IMR-90 (cell line): ENCODE results near the gene F3. TPM values are rescaled to one million over a fixed set of nuclear protein-coding genes. Genes with fewer than 3 reads are reported as not detected.
A peak's percentile ranks its signal among the peaks of the same experiment; 100 is the strongest.

Experiments
- ATAC-seq: fragments of 200-7000 bp; cut with Tn5 transposase; 2 replicates; pipeline ENCODE4 v1.9.1; 2020; ENCODE audit warnings: low read depth, mild to moderate bottlenecking, moderate library complexity
- BruUV-seq: library from RNA; stranded (reverse); fragments of 400-500 nt; replicated peaks from 2 replicates; lab custom pipeline; 2021; lab: Mats Ljungman, UMichigan
- CTCF ChIA-PET: fragments of 300-600 bp; formaldehyde crosslinking; extraction: SDS; loops from one replicate; lab custom pipeline; 2021; ENCODE audit warnings: antibody characterized with exemption; lab: Yijun Ruan, JAX
- POLR2A ChIA-PET: fragments of 300-600 bp; sonication (Branson Sonifier 250); formaldehyde crosslinking; loops from one replicate; lab custom pipeline; 2022; ENCODE audit warnings: antibody characterized with exemption; ENCODE audit not compliant: unreplicated experiment; lab: Charles Lee
- DNase-seq: peaks from one replicate; pipeline ENCODE4 v3.0.0; 2013
- H2AFZ ChIP-seq: replicated peaks from 2 replicates; pipeline ENCODE3; 2013; ENCODE audit warnings: low read length, mild to moderate bottlenecking; ENCODE audit not compliant: poor library complexity
- H2AK5ac ChIP-seq: 2 replicates; pipeline ENCODE4 v1.6.1; 2013; ENCODE audit warnings: low read depth, low read length, inconsistent platforms
- H2AK9ac ChIP-seq: replicated peaks from 2 replicates; pipeline ENCODE3; 2013; ENCODE audit warnings: mild to moderate bottlenecking, low read depth, low read length, moderate library complexity; ENCODE audit not compliant: poor library complexity
- H2BK120ac ChIP-seq: 2 replicates; pipeline ENCODE4 v1.6.1; 2013; ENCODE audit warnings: low read depth, low read length, inconsistent platforms
- H2BK15ac ChIP-seq: 3 replicates; pipeline ENCODE4 v1.6.1; 2013; ENCODE audit warnings: low read depth, low read length, inconsistent platforms
- H2BK20ac ChIP-seq: 2 replicates; pipeline ENCODE4 v1.6.1; 2013; ENCODE audit warnings: low read depth, mild to moderate bottlenecking, inconsistent platforms, low read length, moderate library complexity
- H2BK5ac ChIP-seq: 2 replicates; pipeline ENCODE4 v1.6.1; 2013; ENCODE audit warnings: mild to moderate bottlenecking, low read depth, low read length, inconsistent platforms; ENCODE audit not compliant: poor library complexity, severe bottlenecking
- H3K14ac ChIP-seq: replicated peaks from 2 replicates; pipeline ENCODE4 v1.6.1; 2013; ENCODE audit warnings: low read depth, low read length, inconsistent platforms
- H3K18ac ChIP-seq: 2 replicates; pipeline ENCODE4 v1.6.1; 2013; ENCODE audit warnings: low read depth, low read length, control low read depth
- H3K23ac ChIP-seq: 2 replicates; pipeline ENCODE4 v1.6.1; 2013; ENCODE audit warnings: low read depth, low read length, inconsistent platforms
- H3K27ac ChIP-seq: 2 replicates; pipeline ENCODE4 v1.5.1; 2013; ENCODE audit warnings: mild to moderate bottlenecking, control low read depth, low read length; ENCODE audit not compliant: insufficient read depth
- H3K27me3 ChIP-seq: 2 replicates; pipeline ENCODE4 v1.6.1; 2013; ENCODE audit warnings: low read length; ENCODE audit not compliant: control insufficient read depth, insufficient read depth
- H3K36me3 ChIP-seq: 2 replicates; pipeline ENCODE4 v1.6.1; 2013; ENCODE audit warnings: low read length, mixed read lengths; ENCODE audit not compliant: control insufficient read depth, insufficient read depth
- H3K4ac ChIP-seq: 2 replicates; pipeline ENCODE4 v1.6.1; 2013; ENCODE audit warnings: low read depth, low read length, inconsistent platforms
- H3K4me1 ChIP-seq: 2 replicates; pipeline ENCODE4 v1.6.1; 2013; ENCODE audit warnings: low read length, mixed read lengths; ENCODE audit not compliant: control insufficient read depth, insufficient read depth
- H3K4me2 ChIP-seq: 2 replicates; pipeline ENCODE4 v1.6.1; 2013; ENCODE audit warnings: low read depth, mild to moderate bottlenecking, control low read depth, low read length, moderate library complexity
- H3K4me3 ChIP-seq: 2 replicates; pipeline ENCODE4 v1.5.1; 2013; ENCODE audit warnings: low read depth, mild to moderate bottlenecking, control low read depth, low read length, moderate library complexity; ENCODE audit not compliant: insufficient read depth
- H3K56ac ChIP-seq: 2 replicates; pipeline ENCODE4 v1.6.1; 2013; ENCODE audit warnings: low read length, inconsistent platforms; ENCODE audit not compliant: insufficient read depth; ENCODE audit errors: extremely low read depth
- H3K79me1 ChIP-seq, 2 experiments: 2 replicates each; pipeline ENCODE4 v1.6.1; 2013; ENCODE audit warnings: low read length in 2 of 2, inconsistent platforms in 1 of 2, low read depth in 1 of 2
- H3K9ac ChIP-seq: 2 replicates; pipeline ENCODE4 v1.6.1; 2013; ENCODE audit warnings: low read depth, low read length, control low read depth
- H3K9me1 ChIP-seq: 2 replicates; pipeline ENCODE4 v1.6.1; 2013; ENCODE audit warnings: low read length, inconsistent platforms; ENCODE audit not compliant: insufficient read depth
- H3K9me3 ChIP-seq: 2 replicates; pipeline ENCODE4 v1.6.1; 2013; ENCODE audit warnings: low read length; ENCODE audit not compliant: control insufficient read depth, insufficient read depth
- H4K20me1 ChIP-seq: 2 replicates; pipeline ENCODE4 v1.6.1; 2013; ENCODE audit warnings: low read length, inconsistent platforms; ENCODE audit not compliant: insufficient read depth
- H4K5ac ChIP-seq: 2 replicates; pipeline ENCODE4 v1.6.1; 2013; ENCODE audit warnings: mild to moderate bottlenecking, low read depth, low read length, control low read depth
- H4K8ac ChIP-seq, 2 experiments: 2 replicates each; pipeline ENCODE4 v1.6.1; 2013; ENCODE audit warnings: low read depth in 2 of 2, low read length in 2 of 2, control low read depth in 1 of 2, inconsistent platforms in 1 of 2
- H4K91ac ChIP-seq: 2 replicates; pipeline ENCODE4 v1.6.1; 2013; ENCODE audit warnings: low read depth, low read length, inconsistent platforms; ENCODE audit not compliant: insufficient read depth
- CEBPB ChIP-seq: IDR thresholded peaks from 2 replicates; pipeline ENCODE4 v1.6.1; 2012; ENCODE audit warnings: low read depth, low read length, improper control_type of control experiment
- ELK1 ChIP-seq: fragments of 150-350 bp; IDR thresholded peaks from 2 replicates; pipeline ENCODE4 v1.6.1; 2016; ENCODE audit warnings: low read depth, mild to moderate bottlenecking, low read length, moderate library complexity, borderline replicate concordance
- MAFK ChIP-seq: IDR thresholded peaks from 2 replicates; pipeline ENCODE4 v1.6.1; 2012; ENCODE audit warnings: low read depth, low read length, improper control_type of control experiment
- MAZ ChIP-seq: IDR thresholded peaks from 2 replicates; pipeline ENCODE4 v1.6.1; 2012; ENCODE audit warnings: low read depth, mild to moderate bottlenecking, low read length, improper control_type of control experiment, moderate library complexity, borderline replicate concordance
- SMC3 ChIP-seq: fragments of 150-350 bp; IDR thresholded peaks from 2 replicates; pipeline ENCODE4 v1.6.1; 2016; ENCODE audit warnings: low read depth, mild to moderate bottlenecking, antibody characterized with exemption, low read length, moderate library complexity
- WGBS, 2 experiments: methylation state at CpG; one replicate each; pipeline versions ENCODE4 v1.1.5 to v1.1.7; 2013; ENCODE audit warnings: missing lambda C conversion rate in 2 of 2; ENCODE audit not compliant: insufficient read length in 1 of 2; ENCODE audit errors: extremely low coverage in 2 of 2; 5-methylcytosine and 5-hydroxymethylcytosine counted together
- dilution Hi-C: fragments of 300-500 bp; cut with HindIII; formaldehyde crosslinking; loops from one replicate; pipeline ENCODE4 v1.14.3; 2018; ENCODE audit warnings: low sequenced_read_pairs; ENCODE audit not compliant: unreplicated experiment
- in situ Hi-C: fragments of 300-500 bp; cut with MboI; formaldehyde crosslinking; loops from 3 replicates; pipeline ENCODE4 v1.14.3; 2019; ENCODE audit warnings: low sequenced_read_pairs, inconsistent platforms, mixed read lengths
- intact Hi-C: fragments of 100-400 bp; cut with micrococcal nuclease; formaldehyde crosslinking; loops from 2 replicates; pipeline ENCODE4 v1.10.0; 2022
- polyA plus RNA-seq, 3 experiments: library from polyadenylated mRNA; depleted of rRNA; stranded (reverse); fragments of >200 nt; gene quantifications; 2 replicates each; pipeline ENCODE4 v1.2.3, GENCODE V29; 2012; ENCODE audit warnings: low replicate concordance in 1 of 3
- total RNA-seq: library from RNA; depleted of rRNA; stranded (reverse); fragments of >200 nt; gene quantifications from 2 replicates; pipeline ENCODE4 v1.2.3, GENCODE V29; 2012
- TF ChIP-seq, protein P1 (sequence below): conservative IDR thresholded peaks from 2 replicates; pipeline ENCODE4 v1.5.1; 2012; ENCODE audit warnings: mild to moderate bottlenecking, low read depth, low read length, improper control_type of control experiment

The F3 gene
- total and polyA plus RNA-seq, 2 of the 4 experiments (the other 2 are of a cell fraction): 75.6 to 126 TPM

- Histone ChIP-seq H3K18ac (no peak overlapping the region), H4K91ac (peak overlapping the region; percentile 46; the same call in 1 of the 2 replicates), H3K14ac (peak overlapping the region; percentile 45; the same call in 1 of the 2 replicates), H2AK9ac (no peak overlapping the region), H3K4ac (peak overlapping the region; percentile 22; the same call in 1 of the 2 replicates), H4K20me1 (no peaks in the 10 kb centered on the region), H3K36me3 (no peaks in the 10 kb centered on the region), H3K4me2 (no peak overlapping the region), H2AK5ac (peak overlapping the region; percentile 43; the same call in 1 of the 2 replicates), H3K27ac (no peak overlapping the region), H4K8ac (no peak overlapping the region), H3K4me1 (peaks cover 19% of the 10 kb centered on the region), H2BK15ac (peak overlapping the region; percentile 73; the same call in 2 of the 3 replicates), H3K9me1 (peaks cover 16% of the 10 kb centered on the region), H3K79me1 (peaks cover 0 to 2% of the 10 kb centered on the region in 2 experiments; a peak in 1 of 4 replicates), H4K5ac (no peak overlapping the region), H2BK20ac (peak overlapping the region; percentile 23; the same call in 1 of the 2 replicates), H3K9ac (no peak overlapping the region), H3K27me3 (no peaks in the 10 kb centered on the region), H2BK120ac (peak overlapping the region; percentile 74), H3K9me3 (no peaks in the 10 kb centered on the region), H3K23ac (peak overlapping the region; percentile 61; the same call in 1 of the 2 replicates), H3K4me3 (no peak overlapping the region), H2BK5ac (peak overlapping the region; percentile 3), H2AFZ (no peak overlapping the region), H3K56ac (no peak overlapping the region)
- ChIA-PET POLR2A (interaction anchor here (0.9 kb wide), 1 partner anchor 8 kb away, joined by 3 read pairs; the partner anchor contains the start of gene F3), CTCF (interaction anchor here (0.6 to 1.1 kb wide), 3 partner anchors 11 to 35 kb away, joined by 3 read pairs; no protein-coding TSS in a partner anchor)
- BruUV-seq: no TSS peak
- in situ Hi-C loops (no loop called here), dilution Hi-C loops (no loop called here), intact Hi-C loops (no loop called here)
- no peak for TF ChIP-seq SMC3
- no peak for TF ChIP-seq ELK1
- no peak for TF ChIP-seq MAFK
- TF ChIP-seq, protein P1, sequence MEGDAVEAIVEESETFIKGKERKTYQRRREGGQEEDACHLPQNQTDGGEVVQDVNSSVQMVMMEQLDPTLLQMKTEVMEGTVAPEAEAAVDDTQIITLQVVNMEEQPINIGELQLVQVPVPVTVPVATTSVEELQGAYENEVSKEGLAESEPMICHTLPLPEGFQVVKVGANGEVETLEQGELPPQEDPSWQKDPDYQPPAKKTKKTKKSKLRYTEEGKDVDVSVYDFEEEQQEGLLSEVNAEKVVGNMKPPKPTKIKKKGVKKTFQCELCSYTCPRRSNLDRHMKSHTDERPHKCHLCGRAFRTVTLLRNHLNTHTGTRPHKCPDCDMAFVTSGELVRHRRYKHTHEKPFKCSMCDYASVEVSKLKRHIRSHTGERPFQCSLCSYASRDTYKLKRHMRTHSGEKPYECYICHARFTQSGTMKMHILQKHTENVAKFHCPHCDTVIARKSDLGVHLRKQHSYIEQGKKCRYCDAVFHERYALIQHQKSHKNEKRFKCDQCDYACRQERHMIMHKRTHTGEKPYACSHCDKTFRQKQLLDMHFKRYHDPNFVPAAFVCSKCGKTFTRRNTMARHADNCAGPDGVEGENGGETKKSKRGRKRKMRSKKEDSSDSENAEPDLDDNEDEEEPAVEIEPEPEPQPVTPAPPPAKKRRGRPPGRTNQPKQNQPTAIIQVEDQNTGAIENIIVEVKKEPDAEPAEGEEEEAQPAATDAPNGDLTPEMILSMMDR: no peak
- no peak for TF ChIP-seq MAZ
- no peak for TF ChIP-seq CEBPB
- WGBS, 2 experiments: 67% methylated on average over 1 of the region's 6 CpGs; no CpG with 5 or more reads in 1 of the 2 experiments
- DNase-seq: no peak
- no peak for ATAC-seq
These were observed 8.8 kb upstream of the F3 start for GRCh38 chr1:94550396-94550795.
